ENCODE results near the gene SYT1.

The SYT1 gene

GRCh38 chr12:78878866-78879265 is 14.3 kb downstream of the SYT1 start:
- TF ChIP-seq CTCF (IDR thresholded peaks at IDR 0.05; ENCODE audit: borderline replicate concordance, insufficient read depth, low read depth, low read length) = no peak
- no peak overlapping the region for H3K4me3 ChIP-seq (ENCODE audit: low read depth, low read length)

- TF ChIP-seq CTCF (IDR thresholded peaks at IDR 0.05; ENCODE audit: borderline replicate concordance, insufficient read depth, low read depth, low read length) = no peak
- H3K4me3 ChIP-seq (ENCODE audit: low read depth, low read length) = no peak overlapping the region
Observed at GRCh38 chr12:78880078-78880477, 15.5 kb downstream of the SYT1 start.

GRCh38 chr12:78881685-78882084 is 17.1 kb downstream of the SYT1 start:
- TF ChIP-seq CTCF (IDR thresholded peaks at IDR 0.05; ENCODE audit: borderline replicate concordance, insufficient read depth, low read depth, low read length) = no peak
- no peak overlapping the region for H3K4me3 ChIP-seq (ENCODE audit: low read depth, low read length)

- no peak for TF ChIP-seq CTCF (IDR thresholded peaks at IDR 0.05; ENCODE audit: borderline replicate concordance, insufficient read depth, low read depth, low read length)
- H3K4me3 ChIP-seq (ENCODE audit: low read depth, low read length) = no peak overlapping the region
Observed at GRCh38 chr12:78885466-78885865, 20.9 kb downstream of the SYT1 start.

GRCh38 chr12:78886719-78887407 is 22.3 kb downstream of the SYT1 start:
- TF ChIP-seq CTCF (IDR thresholded peaks at IDR 0.05; ENCODE audit: borderline replicate concordance, insufficient read depth, low read depth, low read length) = no peak
- no peak overlapping the region for H3K4me3 ChIP-seq (ENCODE audit: low read depth, low read length)

GRCh38 chr12:78887444-78887843 is 22.9 kb downstream of the SYT1 start:
- H3K4me3 ChIP-seq (ENCODE audit: low read depth, low read length) = no peak overlapping the region
- TF ChIP-seq CTCF (IDR thresholded peaks at IDR 0.05; ENCODE audit: borderline replicate concordance, insufficient read depth, low read depth, low read length) = no peak

GRCh38 chr12:78888568-78888967 is 24.0 kb downstream of the SYT1 start:
- no peak for TF ChIP-seq CTCF (IDR thresholded peaks at IDR 0.05; ENCODE audit: borderline replicate concordance, insufficient read depth, low read depth, low read length)
- H3K4me3 ChIP-seq (ENCODE audit: low read depth, low read length) = no peak overlapping the region
